Common myeloid progenitor, CD34-positive (primary cell): ENCODE data around the gene RSF1.

Source experiments
- CTCF ChIA-PET: fragments of 350-600 bp; sonication (Branson Sonifier 250); formaldehyde crosslinking; loops from one replicate; lab custom pipeline; 2021; ENCODE audit warnings: antibody characterized with exemption; lab: Charles Lee
- POLR2A ChIA-PET: fragments of 350-600 bp; sonication (Branson Sonifier 250); formaldehyde crosslinking; loops from one replicate; lab custom pipeline; 2021; ENCODE audit warnings: antibody characterized with exemption; lab: Charles Lee
- DNase-seq, 3 donors: peaks; one replicate each; pipeline versions ENCODE4 v3.0.0 to v3.0.0-alpha.2; 2013
- H3K27ac ChIP-seq, 2 experiments: 1 replicate in 1 of 2; 2 replicates in 1 of 2; pipeline ENCODE4 v1.7.0; 2013; ENCODE audit warnings: inconsistent platforms in 2 of 2, low read length in 2 of 2, mild to moderate bottlenecking in 2 of 2, low read depth in 1 of 2, moderate library complexity in 1 of 2; ENCODE audit not compliant: severe bottlenecking in 2 of 2, insufficient read depth in 1 of 2, poor library complexity in 1 of 2
- H3K27me3 ChIP-seq, 5 experiments: replicated peaks in 2 of 5; 1 replicate in 3 of 5; 2 replicates in 2 of 5; pipeline versions ENCODE4 v1.6.1 to v1.7.0; 2013; ENCODE audit warnings: low read length in 4 of 5, mild to moderate bottlenecking in 2 of 5, moderate library complexity in 2 of 5, inconsistent platforms in 1 of 5; ENCODE audit not compliant: insufficient read depth in 5 of 5, control insufficient read depth in 4 of 5
- H3K36me3 ChIP-seq, 4 experiments: 1 replicate in 2 of 4; 2 replicates in 2 of 4; pipeline versions ENCODE4 v1.6.1 to v1.7.0; 2013; ENCODE audit warnings: low read length in 3 of 4, control low read depth in 1 of 4, mild to moderate bottlenecking in 1 of 4; ENCODE audit not compliant: control insufficient read depth in 4 of 4, insufficient read depth in 4 of 4
- H3K4me1 ChIP-seq, 4 experiments: 1 replicate in 3 of 4; 2 replicates in 1 of 4; pipeline versions ENCODE4 v1.6.1 to v1.7.1; 2013; ENCODE audit warnings: low read length in 3 of 4, mild to moderate bottlenecking in 3 of 4, control low read depth in 1 of 4, inconsistent platforms in 1 of 4, moderate library complexity in 1 of 4; ENCODE audit not compliant: control insufficient read depth in 4 of 4, insufficient read depth in 4 of 4; ENCODE audit errors: control extremely low read depth in 1 of 4
- H3K4me3 ChIP-seq, 7 experiments: 1 replicate in 4 of 7; 2 replicates in 3 of 7; pipeline versions ENCODE4 v1.5.1 to v1.7.0; 2013; ENCODE audit warnings: mild to moderate bottlenecking in 7 of 7, low read length in 6 of 7, moderate library complexity in 6 of 7, inconsistent platforms in 2 of 7, low read depth in 2 of 7, control low read depth in 1 of 7; ENCODE audit not compliant: insufficient read depth in 4 of 7, control insufficient read depth in 1 of 7; ENCODE audit errors: extremely low read depth in 1 of 7
- H3K9me3 ChIP-seq, 5 experiments: 1 replicate in 4 of 5; 2 replicates in 1 of 5; pipeline versions ENCODE4 v1.6.1 to v1.7.1; 2013; ENCODE audit warnings: low read length in 4 of 5, mild to moderate bottlenecking in 2 of 5, inconsistent platforms in 1 of 5, low read depth in 1 of 5, moderate library complexity in 1 of 5; ENCODE audit not compliant: control insufficient read depth in 4 of 5, insufficient read depth in 2 of 5; ENCODE audit errors: control extremely low read depth in 1 of 5
- WGBS: methylation state at CpG from one replicate; pipeline ENCODE4 v1.1.5; 2013; ENCODE audit not compliant: insufficient coverage; 5-methylcytosine and 5-hydroxymethylcytosine counted together

The RSF1 gene

DNA sequence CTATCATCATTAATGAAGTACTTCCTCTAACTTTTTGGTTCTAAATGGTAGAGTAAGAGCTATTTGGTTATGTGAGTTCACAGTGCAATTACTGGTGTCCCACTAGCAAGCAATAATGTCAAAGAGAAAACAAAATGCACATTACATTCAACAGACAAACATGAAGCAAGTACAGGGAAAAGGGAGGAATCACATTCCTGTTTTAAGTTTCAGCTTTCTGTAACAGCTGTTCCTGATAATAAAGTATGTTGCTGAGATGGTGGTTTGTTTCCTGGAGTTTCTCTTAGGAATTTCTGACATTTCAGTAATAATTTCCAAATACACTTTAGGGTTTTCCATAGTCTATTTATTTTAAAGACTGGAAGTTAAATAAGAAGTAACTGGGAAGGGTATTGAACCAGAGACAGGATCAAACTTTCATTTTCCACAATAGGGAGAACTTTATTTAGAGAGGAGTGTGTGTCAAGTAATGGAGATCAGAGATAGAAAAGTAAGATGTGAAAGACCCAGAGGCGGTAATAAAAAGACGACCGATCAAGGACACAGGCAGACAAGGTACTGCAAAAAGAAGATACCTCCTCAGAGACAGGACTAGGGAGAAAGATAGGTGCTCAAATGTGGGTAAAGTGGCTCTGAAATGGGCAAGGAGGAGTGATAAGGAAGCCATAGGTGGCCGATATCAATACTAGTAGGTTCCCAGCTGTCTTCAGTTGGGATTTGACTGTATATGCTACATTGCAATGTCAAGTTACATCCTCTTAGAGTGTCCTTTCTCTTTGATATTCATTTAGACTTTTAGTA, 162.1 kb downstream of the RSF1 start:
- Histone ChIP-seq H3K4me1 (no peaks in the 10 kb centered on the region), H3K27me3 (no peaks in the 10 kb centered on the region), H3K4me3 (no peak overlapping the region), H3K36me3 (no peaks in the 10 kb centered on the region), H3K27ac (no peak overlapping the region), H3K9me3 (no peaks in the 10 kb centered on the region)
- no peak for DNase-seq
- ChIA-PET POLR2A (no interaction called here), CTCF (no interaction called here)
- 100% methylated on average over 3 of the region's 4 CpGs for WGBS

DNA sequence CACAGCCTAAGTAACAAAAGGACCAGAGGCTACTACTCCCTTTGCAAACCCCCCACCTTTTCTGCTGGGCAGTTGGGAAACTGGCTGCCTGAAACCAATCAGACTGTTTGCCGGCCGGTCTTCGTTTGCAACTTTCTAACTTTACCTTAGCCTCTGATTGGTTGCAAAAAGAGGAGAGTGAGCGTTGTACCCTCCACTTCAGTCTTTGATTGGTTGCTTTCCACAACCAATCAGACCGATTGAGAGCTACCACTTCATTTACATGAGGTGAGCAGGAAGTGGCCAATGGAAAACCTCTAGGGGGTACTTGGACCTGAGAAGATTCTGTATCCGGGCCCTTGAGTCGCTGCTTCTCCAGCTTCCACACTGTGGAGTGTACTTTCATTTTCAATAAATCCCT, 164.2 kb downstream of the RSF1 start:
- 89% methylated on average over 6 of the region's 7 CpGs for WGBS
- ChIA-PET CTCF (no interaction called here), POLR2A (no interaction called here)
- DNase-seq = no peak
- Histone ChIP-seq H3K36me3 (no peaks in the 10 kb centered on the region), H3K9me3 (no peaks in the 10 kb centered on the region), H3K27me3 (no peaks in the 10 kb centered on the region), H3K4me3 (no peak overlapping the region), H3K27ac (no peak overlapping the region), H3K4me1 (no peaks in the 10 kb centered on the region)

DNA sequence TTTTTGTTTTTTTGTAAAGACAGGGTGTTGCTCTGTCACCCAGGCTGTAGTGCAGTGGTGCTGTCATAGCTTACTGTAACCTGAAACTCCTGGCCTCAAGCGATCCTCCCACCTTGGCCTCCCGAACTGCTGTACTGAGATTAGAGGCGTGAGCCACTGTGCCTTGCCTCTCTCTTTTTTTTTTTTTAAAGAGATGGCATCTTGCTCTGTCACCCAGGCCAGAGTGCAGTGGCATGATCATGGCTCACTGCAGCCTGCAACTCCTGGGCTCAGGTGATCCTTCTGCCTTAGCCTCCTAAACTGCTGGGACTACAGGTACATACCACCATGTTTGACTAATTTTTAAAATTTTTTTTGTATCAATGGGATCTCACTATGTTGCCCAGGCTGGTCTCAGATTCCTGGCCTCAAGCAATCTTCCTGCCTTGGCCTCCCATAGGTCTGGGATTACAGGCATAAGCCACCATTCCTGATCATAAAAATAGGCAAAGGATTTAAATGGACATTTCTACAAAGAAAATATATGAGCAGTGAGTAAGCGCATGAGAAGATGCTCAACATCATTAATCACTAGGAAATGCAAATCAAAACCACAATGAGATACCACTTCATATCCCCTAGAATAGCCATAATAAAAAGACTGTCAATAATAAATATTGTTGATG, 165.6 kb downstream of the RSF1 start:
- POLR2A ChIA-PET = interaction anchor here (0.6 kb wide), 1 partner anchor 838 kb away, joined by 4 read pairs; no protein-coding TSS in a partner anchor
- Histone ChIP-seq H3K4me3 (no peak overlapping the region), H3K36me3 (no peaks in the 10 kb centered on the region), H3K9me3 (no peaks in the 10 kb centered on the region), H3K27me3 (no peaks in the 10 kb centered on the region), H3K27ac (no peak overlapping the region), H3K4me1 (no peaks in the 10 kb centered on the region)
- WGBS = 100% methylated on average over 2 of the region's 4 CpGs
- no peak for DNase-seq
- CTCF ChIA-PET = interaction anchor here (1.0 kb wide), 1 partner anchor 40 kb away, joined by 3 read pairs; no protein-coding TSS in a partner anchor

DNA sequence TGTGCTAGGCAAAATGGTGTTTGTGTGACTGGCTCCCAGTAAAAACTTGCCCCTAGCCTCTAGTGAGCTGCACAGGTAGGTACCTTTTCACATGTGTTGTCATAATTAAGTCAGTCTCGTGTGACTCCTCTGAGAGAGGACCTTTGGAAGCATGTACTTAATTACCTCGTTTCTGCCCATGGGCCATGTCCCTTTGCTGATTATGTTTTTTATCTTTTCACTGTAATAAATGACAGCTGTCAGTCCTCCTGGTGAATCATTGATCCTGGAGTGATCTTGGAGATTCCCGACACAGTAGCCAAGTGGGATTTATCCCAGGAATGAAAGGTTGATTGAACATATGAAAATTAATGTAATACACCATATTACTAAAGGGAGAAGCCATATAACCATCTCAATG, 170.4 kb downstream of the RSF1 start:
- no peaks in the 10 kb centered on the region for H3K36me3 ChIP-seq
- CTCF ChIA-PET = interaction anchor here (1.2 kb wide), 1 partner anchor 10 kb away, joined by 3 read pairs; no protein-coding TSS in a partner anchor
- no peaks in the 10 kb centered on the region for H3K4me1 ChIP-seq
- POLR2A ChIA-PET = no interaction called here
- no peaks in the 10 kb centered on the region for H3K27me3 ChIP-seq
- no peak overlapping the region for H3K4me3 ChIP-seq
- no peak for DNase-seq
- no peak overlapping the region for H3K27ac ChIP-seq
- H3K9me3 ChIP-seq = no peaks in the 10 kb centered on the region
- WGBS = 100% methylated on average over 1 of the region's 3 CpGs

DNA sequence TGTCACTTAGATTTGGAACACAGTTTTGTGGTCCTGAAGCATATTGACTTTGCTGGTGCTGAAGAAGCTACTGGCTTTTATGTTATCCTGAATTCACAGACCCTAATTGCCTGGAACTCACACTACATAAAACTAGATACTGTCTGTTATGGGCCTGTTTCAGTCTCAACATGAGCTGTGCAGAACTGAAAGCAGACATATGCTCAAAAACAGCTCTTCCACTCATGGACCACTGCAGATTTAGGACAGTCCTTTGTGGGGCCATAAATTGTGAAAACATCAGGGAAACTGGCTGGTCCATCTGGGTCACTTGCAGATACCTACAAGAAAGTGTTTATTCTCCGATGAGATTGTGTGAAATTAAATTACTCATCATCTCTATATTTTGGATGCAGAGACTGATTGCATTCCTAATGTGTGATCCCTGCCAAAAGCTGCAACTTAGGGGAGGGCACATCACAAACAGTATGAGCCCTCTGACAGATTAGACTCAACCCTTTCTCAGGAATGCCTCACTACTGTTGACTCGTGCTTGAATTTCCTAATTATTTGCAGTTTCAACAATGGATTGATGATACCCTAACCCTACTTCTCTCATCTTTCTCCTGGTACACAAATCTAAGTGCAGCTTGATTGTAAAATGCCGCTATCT, 172.7 kb downstream of the RSF1 start:
- no peak for DNase-seq
- Histone ChIP-seq H3K27me3 (no peaks in the 10 kb centered on the region), H3K4me1 (peaks cover 0 to 3% (median 0%) of the 10 kb centered on the region in 4 experiments), H3K4me3 (no peak overlapping the region), H3K9me3 (no peaks in the 10 kb centered on the region), H3K27ac (no peak overlapping the region), H3K36me3 (no peaks in the 10 kb centered on the region)
- WGBS = 100% methylated on average over 1 of the region's 3 CpGs
- CTCF ChIA-PET = no interaction called here
- POLR2A ChIA-PET = no interaction called here

DNA sequence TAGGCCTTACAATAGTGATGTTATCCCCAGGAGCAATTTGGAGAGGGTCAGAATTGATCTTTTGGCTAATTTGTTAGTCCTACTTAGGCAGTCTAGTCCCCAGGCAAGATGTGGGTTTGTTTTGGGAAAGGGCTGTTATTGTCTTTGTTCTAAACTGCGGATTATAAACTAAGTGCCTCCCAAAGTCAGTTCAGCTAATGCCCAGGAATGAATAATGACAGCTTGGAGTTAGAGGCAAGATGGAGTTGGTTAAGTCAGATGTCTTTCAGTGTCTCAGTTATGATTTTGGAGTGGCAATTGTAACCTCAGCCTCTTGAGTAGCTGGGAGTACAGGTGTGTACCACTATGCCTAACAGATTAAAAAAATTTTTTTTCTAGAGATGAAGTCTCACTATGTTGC, 175.6 kb downstream of the RSF1 start:
- no peaks in the 10 kb centered on the region for H3K27me3 ChIP-seq
- DNase-seq = no peak
- peaks cover 0 to 3% (median 0%) of the 10 kb centered on the region in 4 experiments for H3K4me1 ChIP-seq
- WGBS = 100% methylated on average over 1 of the region's 1 CpG
- ChIA-PET POLR2A (no interaction called here), CTCF (no interaction called here)
- peaks cover 0 to 7% (median 4%) of the 10 kb centered on the region in 5 experiments for H3K9me3 ChIP-seq
- H3K4me3 ChIP-seq = no peak overlapping the region
- no peak overlapping the region for H3K27ac ChIP-seq
- H3K36me3 ChIP-seq = no peaks in the 10 kb centered on the region

DNA sequence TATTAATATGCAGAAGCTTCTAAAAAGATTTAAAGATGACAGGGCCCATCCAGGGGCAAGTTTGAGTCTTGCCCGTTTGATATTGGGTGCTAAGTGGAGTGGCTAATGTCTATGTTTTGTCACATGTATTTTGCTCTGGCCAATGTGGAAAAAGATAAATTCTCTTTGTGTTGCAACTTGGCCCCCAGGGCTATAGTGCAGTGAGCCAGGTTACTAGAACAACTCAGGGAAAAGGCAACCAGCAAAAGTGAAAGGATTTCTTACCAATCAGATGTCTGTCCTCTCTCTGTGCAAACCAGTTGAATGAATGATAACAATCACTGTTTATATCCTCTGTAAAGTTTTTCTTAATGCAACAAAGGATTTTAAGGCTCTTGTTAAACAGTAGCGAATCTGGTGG, 178.3 kb downstream of the RSF1 start:
- ChIA-PET POLR2A (no interaction called here), CTCF (no interaction called here)
- no peak for DNase-seq
- Histone ChIP-seq H3K4me1 (peaks cover 0 to 10% (median 5%) of the 10 kb centered on the region in 4 experiments), H3K27me3 (no peaks in the 10 kb centered on the region), H3K9me3 (peaks cover 0 to 7% (median 4%) of the 10 kb centered on the region in 5 experiments), H3K4me3 (no peak overlapping the region), H3K36me3 (no peaks in the 10 kb centered on the region), H3K27ac (no peak overlapping the region)
- 95% methylated on average over 2 of the region's 2 CpGs for WGBS
